OCI-LY7 (cell line): ENCODE measurements around the gene GREM2. TPM values are rescaled to one million over a fixed set of nuclear protein-coding genes. Genes with fewer than 3 reads are reported as not detected.

Source experiments
- BruUV-seq: library from RNA; stranded (reverse); fragments of 400-500 nt; replicated peaks from 2 replicates; lab custom pipeline; 2021; lab: Mats Ljungman, UMichigan
- CTCF ChIA-PET: fragments of 300-600 bp; sonication (Branson Sonifier 250); formaldehyde crosslinking; loops from one replicate; lab custom pipeline; 2022; ENCODE audit warnings: antibody characterized with exemption; ENCODE audit not compliant: unreplicated experiment; lab: Charles Lee
- POLR2A ChIA-PET: fragments of 300-600 bp; sonication (Branson Sonifier 250); formaldehyde crosslinking; loops from one replicate; lab custom pipeline; 2022; ENCODE audit warnings: antibody characterized with exemption; lab: Charles Lee
- DNase-seq: peaks from one replicate; pipeline ENCODE4 v3.0.0-alpha.2; 2015; ENCODE audit warnings: low spot score
- H2AFZ ChIP-seq: fragments of 200-600 bp; sonication (generic), shearing (Covaris generic); 2 replicates; pipeline ENCODE4 v1.6.1; 2014; ENCODE audit warnings: mild to moderate bottlenecking, antibody characterized with exemption, low read length, moderate library complexity
- H3K27ac ChIP-seq: fragments of 200-600 bp; sonication (generic); 2 replicates; pipeline ENCODE4 v1.5.1; 2014; ENCODE audit warnings: mixed run types, low read depth, mild to moderate bottlenecking, moderate library complexity, low read length, inconsistent platforms; ENCODE audit not compliant: poor library complexity, severe bottlenecking
- H3K36me3 ChIP-seq: fragments of 200-600 bp; sonication (generic); 2 replicates; pipeline ENCODE4 v1.6.1; 2014; ENCODE audit warnings: mild to moderate bottlenecking, antibody characterized with exemption, low read length, moderate library complexity, mixed read lengths; ENCODE audit not compliant: insufficient read depth
- H3K4me1 ChIP-seq: fragments of 200-600 bp; sonication (generic); 2 replicates; pipeline ENCODE4 v1.5.1; 2014; ENCODE audit warnings: mild to moderate bottlenecking, low read length; ENCODE audit not compliant: insufficient read depth, poor library complexity, severe bottlenecking
- H3K4me2 ChIP-seq: fragments of 200-600 bp; sonication (generic); 2 replicates; pipeline ENCODE4 v1.6.1; 2014; ENCODE audit warnings: mild to moderate bottlenecking, low read length
- H3K4me3 ChIP-seq: fragments of 200-600 bp; sonication (generic); 2 replicates; pipeline ENCODE4 v1.5.1; 2014; ENCODE audit warnings: mild to moderate bottlenecking, low read depth, low read length; ENCODE audit not compliant: poor library complexity, severe bottlenecking
- H3K79me2 ChIP-seq: fragments of 200-600 bp; sonication (generic); 2 replicates; pipeline ENCODE4 v1.6.1; 2016; ENCODE audit warnings: low read depth, mild to moderate bottlenecking, low read length, moderate library complexity, mixed read lengths; ENCODE audit not compliant: insufficient read depth
- H3K9me2 ChIP-seq: fragments of 200-600 bp; sonication (generic); 2 replicates; pipeline ENCODE4 v1.6.1; 2016; ENCODE audit warnings: mild to moderate bottlenecking, low read length, mixed read lengths; ENCODE audit not compliant: insufficient read depth
- H3K9me3 ChIP-seq: fragments of 200-600 bp; sonication (generic); 2 replicates; pipeline ENCODE4 v1.6.1; 2014; ENCODE audit warnings: mild to moderate bottlenecking, mixed run types, low read length, mixed read lengths
- H4K20me1 ChIP-seq: fragments of 200-600 bp; sonication (generic); 2 replicates; pipeline ENCODE4 v1.6.1; 2014; ENCODE audit warnings: mild to moderate bottlenecking, antibody characterized with exemption, low read length, moderate library complexity, mixed read lengths; ENCODE audit not compliant: insufficient read depth
- CTCF ChIP-seq: fragments of 200-600 bp; sonication (generic); conservative IDR thresholded peaks from 2 replicates; pipeline ENCODE4 v1.5.1; 2014; ENCODE audit warnings: mild to moderate bottlenecking, antibody characterized with exemption, low read length, moderate library complexity, mixed read lengths
- EZH2phosphoT487 ChIP-seq: fragments of 200-600 bp; sonication (generic); IDR thresholded peaks from 2 replicates; pipeline ENCODE4 v1.6.1; 2018; ENCODE audit warnings: low read depth, borderline replicate concordance, mild to moderate bottlenecking, mixed run types, antibody characterized with exemption, low read length, moderate library complexity, mixed read lengths
- intact Hi-C: fragments of 100-400 bp; cut with micrococcal nuclease; formaldehyde crosslinking; loops from one replicate; pipeline ENCODE4 v1.10.0; 2022; ENCODE audit not compliant: unreplicated experiment
- total RNA-seq, 2 experiments: library from RNA; depleted of rRNA in 1 of 2; stranded (reverse); fragments of >200 nt in 1 of 2; shearing (Covaris generic) in 1 of 2; gene quantifications; 2 replicates each; pipeline ENCODE4 v1.2.3, GENCODE V29; 2014 to 2022

The GREM2 gene
- total RNA-seq, 2 experiments from 2014 or later: not detected

- CTCF ChIA-PET: no interaction called here
Measured at GRCh38 chr1:240582953-240583352, 29.0 kb downstream of the GREM2 start.

GRCh38 chr1:240579511-240579910 lies 32.4 kb downstream of the GREM2 start:
- H4K20me1 ChIP-seq: no peaks in the 10 kb centered on the region
- peaks cover 6% of the 10 kb centered on the region for H3K4me1 ChIP-seq
- no TSS peak for BruUV-seq
- H3K36me3 ChIP-seq: no peaks in the 10 kb centered on the region
- no peaks in the 10 kb centered on the region for H3K9me3 ChIP-seq
- DNase-seq: no peak
- no peak overlapping the region for H2AFZ ChIP-seq
- H3K9me2 ChIP-seq: no peaks in the 10 kb centered on the region
- no peak overlapping the region for H3K4me3 ChIP-seq
- TF ChIP-seq EZH2phosphoT487: no peak
- no peak for TF ChIP-seq CTCF
- no peak overlapping the region for H3K4me2 ChIP-seq
- H3K79me2 ChIP-seq: no peaks in the 10 kb centered on the region
- ChIA-PET CTCF (no interaction called here), POLR2A (no interaction called here)
- H3K27ac ChIP-seq: no peak overlapping the region
- intact Hi-C loops: no loop called here

More at GRCh38 chr1:240582953-240583352, 29.0 kb downstream of the GREM2 start:
- no peaks in the 10 kb centered on the region for H3K79me2 ChIP-seq
- no TSS peak for BruUV-seq
- H4K20me1 ChIP-seq: no peaks in the 10 kb centered on the region
- no peaks in the 10 kb centered on the region for H3K36me3 ChIP-seq
- no peak for TF ChIP-seq EZH2phosphoT487
- TF ChIP-seq CTCF: no peak
- H3K9me2 ChIP-seq: no peaks in the 10 kb centered on the region
- POLR2A ChIA-PET: interaction anchor here (0.8 kb wide), 1 partner anchor 13 kb away, joined by 3 read pairs; no protein-coding TSS in a partner anchor
- H3K27ac ChIP-seq: no peak overlapping the region
- H2AFZ ChIP-seq: no peak overlapping the region
- no peak overlapping the region for H3K4me2 ChIP-seq
- intact Hi-C loops: no loop called here
- no peaks in the 10 kb centered on the region for H3K9me3 ChIP-seq
- H3K4me1 ChIP-seq: no peaks in the 10 kb centered on the region
- DNase-seq: no peak
- H3K4me3 ChIP-seq: no peak overlapping the region

GRCh38 chr1:240577095-240577494 lies 34.9 kb downstream of the GREM2 start:
- intact Hi-C loops: no loop called here
- H4K20me1 ChIP-seq: no peaks in the 10 kb centered on the region
- ChIA-PET CTCF (no interaction called here), POLR2A (no interaction called here)
- peaks cover 6% of the 10 kb centered on the region for H3K4me1 ChIP-seq
- H3K9me3 ChIP-seq: no peaks in the 10 kb centered on the region
- H3K79me2 ChIP-seq: no peaks in the 10 kb centered on the region
- H3K4me3 ChIP-seq: no peak overlapping the region
- H3K36me3 ChIP-seq: no peaks in the 10 kb centered on the region
- H3K4me2 ChIP-seq: no peak overlapping the region
- no peak overlapping the region for H3K27ac ChIP-seq
- H3K9me2 ChIP-seq: no peaks in the 10 kb centered on the region
- peak overlapping the region; percentile 97; the same call in 1 of the 2 replicates for H2AFZ ChIP-seq
- no TSS peak for BruUV-seq
- no peak for DNase-seq
- TF ChIP-seq EZH2phosphoT487: no peak
- no peak for TF ChIP-seq CTCF
